ENCODE data around the gene CASTOR2.

Gene CASTOR2

DNA sequence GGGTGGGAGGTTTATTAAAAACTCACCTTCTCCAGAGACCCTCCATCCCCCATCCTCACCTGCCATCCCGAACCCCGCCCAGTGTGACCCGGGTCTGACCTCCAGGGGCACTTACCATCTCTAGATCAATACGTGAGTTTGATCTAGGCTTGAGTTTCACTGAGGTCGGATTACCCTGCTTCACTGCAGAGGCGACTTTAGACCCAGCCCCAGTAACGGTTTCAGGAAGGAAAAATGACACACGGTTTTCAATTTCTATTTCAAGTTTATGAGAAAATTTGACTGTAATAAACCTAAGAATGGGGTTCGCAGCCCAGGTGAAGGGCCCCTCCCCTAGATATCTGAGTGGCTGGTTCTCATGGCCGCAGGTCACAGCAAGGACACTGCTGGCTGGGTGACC is 76.0 kb downstream of the CASTOR2 start:
- no peak overlapping the region for H3K9ac ChIP-seq (ENCODE audit: low read length)
- H3K9me3 ChIP-seq (ENCODE audit: low read length) = no peaks in the 10 kb centered on the region
- no peak overlapping the region for H3K4me3 ChIP-seq (ENCODE audit: low read depth in 1 of 2, low read length in 2 of 2)
- no peak overlapping the region for H3K27ac ChIP-seq (ENCODE audit: low read depth, low read length)
- H3K36me3 ChIP-seq (ENCODE audit: insufficient read depth, low read length) = peaks cover 9% of the 10 kb centered on the region
- H3K4me1 ChIP-seq (ENCODE audit: insufficient read depth, low read length) = no peaks in the 10 kb centered on the region
- H3K27me3 ChIP-seq (ENCODE audit: control insufficient read depth in 1 of 2, insufficient read depth in 2 of 2, low read length in 2 of 2) = no peaks in the 10 kb centered on the region

DNA sequence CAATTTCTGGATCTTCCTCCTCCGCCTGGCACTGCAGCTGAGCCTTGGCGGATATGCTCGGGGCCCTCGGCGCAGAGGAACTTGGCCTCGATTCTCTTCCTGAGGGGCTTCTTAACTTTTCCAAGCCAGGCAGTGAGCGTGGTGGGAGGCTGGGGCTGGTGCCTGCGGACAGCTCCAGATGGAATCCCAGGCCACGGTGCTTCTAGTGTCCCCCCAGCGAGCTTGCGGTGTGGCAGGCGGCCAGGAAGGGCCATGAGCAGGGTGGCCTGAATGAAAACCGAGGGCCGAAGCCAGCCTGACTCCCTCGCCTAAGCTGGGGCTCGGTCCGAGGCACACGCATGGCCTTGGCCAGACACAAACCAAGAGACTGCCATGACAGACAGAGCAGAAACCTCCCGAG is 77.8 kb downstream of the CASTOR2 start:
- no peaks in the 10 kb centered on the region for H3K27me3 ChIP-seq (ENCODE audit: control insufficient read depth in 1 of 2, insufficient read depth in 2 of 2, low read length in 2 of 2)
- H3K9ac ChIP-seq (ENCODE audit: low read length) = no peak overlapping the region
- no peak overlapping the region for H3K4me3 ChIP-seq (ENCODE audit: low read depth in 1 of 2, low read length in 2 of 2)
- no peak overlapping the region for H3K27ac ChIP-seq (ENCODE audit: low read depth, low read length)
- H3K4me1 ChIP-seq (ENCODE audit: insufficient read depth, low read length) = no peaks in the 10 kb centered on the region
- H3K36me3 ChIP-seq (ENCODE audit: insufficient read depth, low read length) = peaks cover 9% of the 10 kb centered on the region
- no peaks in the 10 kb centered on the region for H3K9me3 ChIP-seq (ENCODE audit: low read length)

DNA sequence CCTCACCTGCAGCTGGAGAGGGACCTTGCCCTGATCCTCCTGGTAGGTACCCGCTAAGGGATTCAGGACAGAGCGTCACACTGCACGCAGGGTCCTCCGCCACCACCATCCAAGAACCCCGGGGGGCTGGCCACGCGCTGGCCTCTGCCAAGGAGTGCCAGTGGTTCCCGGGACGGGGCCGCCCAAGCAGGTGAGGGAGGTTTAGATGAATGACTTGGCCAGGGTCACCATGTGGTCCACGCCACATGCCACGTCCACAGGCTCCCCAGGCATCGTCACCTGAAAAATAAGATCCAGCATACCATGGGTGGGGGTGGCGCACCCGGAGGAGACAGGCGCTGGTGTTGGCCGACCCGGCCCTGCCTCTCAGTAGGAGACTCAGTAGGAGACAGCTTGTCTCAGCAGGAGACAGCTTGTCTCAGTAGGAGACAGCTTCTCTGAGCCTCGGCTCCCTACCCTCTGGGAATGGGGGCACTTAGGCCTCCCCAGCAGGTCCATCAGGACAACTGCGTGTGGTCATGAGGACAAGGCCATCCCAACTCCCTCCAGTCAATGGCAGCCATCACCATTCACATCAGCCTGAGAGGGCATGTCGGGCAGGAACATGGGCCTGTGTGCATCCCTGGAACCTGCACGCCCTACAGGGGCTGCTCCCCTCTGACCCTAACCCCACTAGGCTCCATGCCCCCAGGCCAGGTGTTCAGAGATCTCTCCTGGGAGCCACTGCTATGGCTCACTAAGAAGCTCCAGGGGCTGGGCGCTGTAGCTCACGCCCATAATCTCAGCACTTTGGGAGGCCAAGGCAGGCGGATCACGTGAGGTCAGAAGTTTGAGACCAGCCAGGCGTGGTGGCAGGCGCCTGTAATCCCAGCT is 78.6 kb downstream of the CASTOR2 start:
- H3K36me3 ChIP-seq (ENCODE audit: insufficient read depth, low read length) = peaks cover 9% of the 10 kb centered on the region
- no peaks in the 10 kb centered on the region for H3K4me1 ChIP-seq (ENCODE audit: insufficient read depth, low read length)
- H3K9ac ChIP-seq (ENCODE audit: low read length) = no peak overlapping the region
- H3K27me3 ChIP-seq (ENCODE audit: control insufficient read depth in 1 of 2, insufficient read depth in 2 of 2, low read length in 2 of 2) = no peaks in the 10 kb centered on the region
- no peaks in the 10 kb centered on the region for H3K9me3 ChIP-seq (ENCODE audit: low read length)
- H3K27ac ChIP-seq (ENCODE audit: low read depth, low read length) = no peak overlapping the region
- H3K4me3 ChIP-seq (ENCODE audit: low read depth in 1 of 2, low read length in 2 of 2) = no peak overlapping the region

DNA sequence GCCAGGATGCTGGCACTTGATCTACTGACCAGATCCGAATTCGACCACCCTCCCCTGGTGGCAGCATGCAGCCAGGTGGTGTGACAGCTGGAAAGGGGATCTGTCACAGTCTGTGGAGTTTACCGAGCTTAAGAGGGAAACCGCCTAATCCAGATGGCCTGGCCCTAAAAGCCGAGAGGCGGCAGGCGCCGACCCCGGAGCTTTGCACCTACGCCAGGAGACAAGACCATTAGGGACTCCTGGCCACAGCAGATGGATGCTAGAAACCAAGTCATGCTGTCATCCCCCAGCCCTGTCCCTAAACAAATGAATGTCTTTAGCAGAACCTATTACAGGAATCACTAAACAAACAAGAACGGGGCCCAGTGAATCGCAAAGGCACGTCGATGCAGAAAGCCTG is 81.4 kb downstream of the CASTOR2 start:
- Histone ChIP-seq H3K27ac (ENCODE audit: low read depth, low read length) (no peak overlapping the region), H3K4me1 (ENCODE audit: insufficient read depth, low read length) (no peaks in the 10 kb centered on the region), H3K36me3 (ENCODE audit: insufficient read depth, low read length) (peaks cover 19% of the 10 kb centered on the region), H3K9me3 (ENCODE audit: low read length) (no peaks in the 10 kb centered on the region), H3K9ac (ENCODE audit: low read length) (no peak overlapping the region), H3K27me3 (ENCODE audit: control insufficient read depth in 1 of 2, insufficient read depth in 2 of 2, low read length in 2 of 2) (no peaks in the 10 kb centered on the region), H3K4me3 (ENCODE audit: low read depth in 1 of 2, low read length in 2 of 2) (peak overlapping the region in 1 of 2 donors; percentile 17)

DNA sequence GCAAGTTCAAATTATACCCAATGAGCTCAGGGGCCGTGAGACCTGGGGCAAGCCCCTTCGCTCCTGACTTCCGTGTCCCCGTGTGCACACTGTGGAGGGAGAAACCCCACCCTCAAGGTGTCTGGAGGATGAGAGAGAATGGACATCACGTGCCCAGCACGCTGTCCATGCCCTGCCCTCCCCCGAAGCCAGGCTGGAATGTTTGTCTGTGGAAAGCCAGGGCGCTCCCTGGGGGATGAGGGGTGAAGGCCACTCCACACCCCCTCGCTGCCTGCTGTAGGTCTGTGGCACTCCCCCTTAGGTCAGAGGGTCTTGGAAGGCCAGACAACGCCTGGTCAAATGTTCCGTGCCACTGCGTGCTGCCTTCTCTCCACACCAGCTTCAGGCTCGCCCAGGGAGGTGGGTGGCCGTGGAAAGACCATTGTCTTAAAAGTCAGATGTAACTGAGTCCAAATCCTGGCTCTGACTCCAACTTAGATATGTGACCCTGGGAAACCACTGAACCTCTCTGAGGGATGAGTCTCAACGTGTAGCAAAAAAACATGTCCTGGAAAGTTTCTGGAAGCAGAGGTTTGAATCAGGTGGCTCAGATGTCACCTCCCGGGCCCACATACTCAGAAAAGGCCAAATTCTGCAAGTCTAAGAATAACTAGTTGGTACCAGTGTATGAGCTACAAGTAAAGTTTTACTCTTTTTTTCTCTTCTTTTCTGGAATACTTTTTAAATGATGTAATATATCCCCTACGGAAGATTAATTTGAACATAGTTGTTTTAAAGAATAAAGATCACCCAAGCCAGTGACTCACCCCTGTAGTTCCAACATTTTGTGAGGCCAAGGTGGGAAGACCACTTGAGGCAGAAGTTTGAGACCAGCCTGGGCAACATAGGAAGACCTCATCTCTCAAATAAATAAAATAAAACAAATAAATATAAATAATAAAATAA is 84.2 kb downstream of the CASTOR2 start:
- H3K9ac ChIP-seq (ENCODE audit: low read length) = no peak overlapping the region
- no peak overlapping the region for H3K27ac ChIP-seq (ENCODE audit: low read depth, low read length)
- peaks cover 34% of the 10 kb centered on the region for H3K36me3 ChIP-seq (ENCODE audit: insufficient read depth, low read length)
- no peaks in the 10 kb centered on the region for H3K27me3 ChIP-seq (ENCODE audit: control insufficient read depth in 1 of 2, insufficient read depth in 2 of 2, low read length in 2 of 2)
- H3K9me3 ChIP-seq (ENCODE audit: low read length) = no peaks in the 10 kb centered on the region
- H3K4me3 ChIP-seq (ENCODE audit: low read depth in 1 of 2, low read length in 2 of 2) = no peak overlapping the region
- no peaks in the 10 kb centered on the region for H3K4me1 ChIP-seq (ENCODE audit: insufficient read depth, low read length)

DNA sequence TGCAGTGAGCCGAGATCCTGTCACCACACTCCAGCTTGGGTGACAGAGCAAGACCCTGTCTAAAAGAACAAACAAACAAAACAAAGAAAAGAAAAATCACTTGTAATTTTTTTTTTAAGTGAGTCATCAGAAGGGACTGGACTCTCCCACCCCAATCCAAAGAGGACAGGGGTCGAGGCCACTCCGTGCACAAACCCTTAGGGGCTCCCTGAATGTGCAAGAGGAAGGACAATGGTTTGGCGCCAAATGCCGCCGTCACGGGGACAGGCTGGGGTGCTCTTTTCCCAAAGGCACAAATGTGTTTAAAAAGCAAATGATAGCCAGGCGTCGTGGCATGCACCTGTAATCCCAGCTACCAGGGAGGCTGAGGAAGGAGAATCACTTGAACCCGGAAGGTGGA is 85.3 kb downstream of the CASTOR2 start:
- peaks cover 41% of the 10 kb centered on the region for H3K36me3 ChIP-seq (ENCODE audit: insufficient read depth, low read length)
- H3K9ac ChIP-seq (ENCODE audit: low read length) = no peak overlapping the region
- no peak overlapping the region for H3K27ac ChIP-seq (ENCODE audit: low read depth, low read length)
- peaks cover 6% of the 10 kb centered on the region for H3K4me1 ChIP-seq (ENCODE audit: insufficient read depth, low read length)
- H3K27me3 ChIP-seq (ENCODE audit: control insufficient read depth in 1 of 2, insufficient read depth in 2 of 2, low read length in 2 of 2) = no peaks in the 10 kb centered on the region
- no peak overlapping the region for H3K4me3 ChIP-seq (ENCODE audit: low read depth in 1 of 2, low read length in 2 of 2)
- H3K9me3 ChIP-seq (ENCODE audit: low read length) = no peaks in the 10 kb centered on the region

DNA sequence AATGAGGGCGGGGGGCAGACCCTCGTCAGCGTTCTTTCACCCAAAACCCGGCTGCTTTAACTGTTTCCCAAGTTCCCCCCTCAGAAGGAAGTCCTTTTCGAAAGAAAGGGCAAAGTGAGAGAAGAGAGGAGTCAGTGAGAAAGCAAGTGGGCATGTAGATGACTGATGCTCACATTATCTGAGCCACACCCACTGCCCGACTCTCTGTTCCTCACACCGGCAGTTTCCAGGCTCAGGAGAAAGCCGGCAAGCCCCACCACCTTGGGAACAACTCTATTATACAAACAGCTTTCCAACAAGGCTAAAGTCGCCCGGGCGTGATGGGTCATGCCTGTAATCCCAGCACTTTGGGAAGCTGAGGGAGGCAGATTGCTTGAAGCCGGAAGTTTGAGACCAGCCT is 86.0 kb downstream of the CASTOR2 start:
- Histone ChIP-seq H3K36me3 (ENCODE audit: insufficient read depth, low read length) (peaks cover 43% of the 10 kb centered on the region), H3K9me3 (ENCODE audit: low read length) (no peaks in the 10 kb centered on the region), H3K9ac (ENCODE audit: low read length) (no peak overlapping the region), H3K27ac (ENCODE audit: low read depth, low read length) (no peak overlapping the region), H3K27me3 (ENCODE audit: control insufficient read depth in 1 of 2, insufficient read depth in 2 of 2, low read length in 2 of 2) (no peaks in the 10 kb centered on the region), H3K4me1 (ENCODE audit: insufficient read depth, low read length) (peaks cover 13% of the 10 kb centered on the region), H3K4me3 (ENCODE audit: low read depth in 1 of 2, low read length in 2 of 2) (no peak overlapping the region)

DNA sequence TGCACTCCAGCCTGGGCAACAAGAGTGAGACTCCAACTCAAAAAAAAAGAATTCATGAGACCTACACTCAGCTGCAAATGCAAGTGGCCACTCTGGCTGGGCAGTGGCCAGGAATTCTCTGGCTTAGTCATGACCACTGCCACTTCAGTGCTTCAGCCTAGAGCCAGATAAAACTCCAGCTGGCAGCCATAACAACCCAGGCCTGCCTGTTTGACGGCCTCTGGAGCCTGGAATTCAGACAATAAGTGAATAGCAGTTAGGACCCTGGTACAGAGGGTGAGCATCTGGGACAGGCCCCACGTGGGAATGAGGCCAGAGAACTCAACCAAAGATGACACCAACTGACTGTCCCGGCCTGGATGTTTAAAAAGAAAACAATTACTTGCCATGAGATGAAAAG is 90.2 kb downstream of the CASTOR2 start:
- no peaks in the 10 kb centered on the region for H3K27me3 ChIP-seq (ENCODE audit: control insufficient read depth in 1 of 2, insufficient read depth in 2 of 2, low read length in 2 of 2)
- H3K27ac ChIP-seq (ENCODE audit: low read depth, low read length) = peak overlapping the region; percentile 76
- peaks cover 35% of the 10 kb centered on the region for H3K4me1 ChIP-seq (ENCODE audit: insufficient read depth, low read length)
- H3K36me3 ChIP-seq (ENCODE audit: insufficient read depth, low read length) = peaks cover 52% of the 10 kb centered on the region
- no peak overlapping the region for H3K4me3 ChIP-seq (ENCODE audit: low read depth in 1 of 2, low read length in 2 of 2)
- no peak overlapping the region for H3K9ac ChIP-seq (ENCODE audit: low read length)
- H3K9me3 ChIP-seq (ENCODE audit: low read length) = no peaks in the 10 kb centered on the region

DNA sequence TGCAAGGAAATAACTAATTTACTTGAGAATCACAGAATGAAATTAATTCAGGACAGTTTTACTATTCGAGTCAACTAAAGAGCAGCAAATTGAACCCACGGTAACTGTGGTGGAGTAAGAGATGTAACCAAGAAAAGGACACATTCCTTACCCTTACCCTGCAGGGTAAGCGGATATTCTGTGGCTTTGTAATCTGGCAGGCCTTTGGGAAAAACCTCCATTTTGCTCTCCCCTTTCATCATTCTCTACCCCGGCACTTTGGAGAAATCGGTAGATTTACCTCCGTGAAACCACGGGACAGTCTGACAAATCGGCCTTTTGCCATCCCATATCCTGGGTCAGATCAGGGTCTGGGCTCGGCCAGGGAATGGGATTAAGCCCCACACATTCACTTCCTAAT is 90.7 kb downstream of the CASTOR2 start:
- Histone ChIP-seq H3K9ac (ENCODE audit: low read length) (no peak overlapping the region), H3K27me3 (ENCODE audit: control insufficient read depth in 1 of 2, insufficient read depth in 2 of 2, low read length in 2 of 2) (no peaks in the 10 kb centered on the region), H3K36me3 (ENCODE audit: insufficient read depth, low read length) (peaks cover 56% of the 10 kb centered on the region), H3K4me3 (ENCODE audit: low read depth in 1 of 2, low read length in 2 of 2) (peak overlapping the region in 1 of 2 donors; percentile 26), H3K9me3 (ENCODE audit: low read length) (no peaks in the 10 kb centered on the region), H3K4me1 (ENCODE audit: insufficient read depth, low read length) (peaks cover 35% of the 10 kb centered on the region), H3K27ac (ENCODE audit: low read depth, low read length) (peak overlapping the region; percentile 76)

DNA sequence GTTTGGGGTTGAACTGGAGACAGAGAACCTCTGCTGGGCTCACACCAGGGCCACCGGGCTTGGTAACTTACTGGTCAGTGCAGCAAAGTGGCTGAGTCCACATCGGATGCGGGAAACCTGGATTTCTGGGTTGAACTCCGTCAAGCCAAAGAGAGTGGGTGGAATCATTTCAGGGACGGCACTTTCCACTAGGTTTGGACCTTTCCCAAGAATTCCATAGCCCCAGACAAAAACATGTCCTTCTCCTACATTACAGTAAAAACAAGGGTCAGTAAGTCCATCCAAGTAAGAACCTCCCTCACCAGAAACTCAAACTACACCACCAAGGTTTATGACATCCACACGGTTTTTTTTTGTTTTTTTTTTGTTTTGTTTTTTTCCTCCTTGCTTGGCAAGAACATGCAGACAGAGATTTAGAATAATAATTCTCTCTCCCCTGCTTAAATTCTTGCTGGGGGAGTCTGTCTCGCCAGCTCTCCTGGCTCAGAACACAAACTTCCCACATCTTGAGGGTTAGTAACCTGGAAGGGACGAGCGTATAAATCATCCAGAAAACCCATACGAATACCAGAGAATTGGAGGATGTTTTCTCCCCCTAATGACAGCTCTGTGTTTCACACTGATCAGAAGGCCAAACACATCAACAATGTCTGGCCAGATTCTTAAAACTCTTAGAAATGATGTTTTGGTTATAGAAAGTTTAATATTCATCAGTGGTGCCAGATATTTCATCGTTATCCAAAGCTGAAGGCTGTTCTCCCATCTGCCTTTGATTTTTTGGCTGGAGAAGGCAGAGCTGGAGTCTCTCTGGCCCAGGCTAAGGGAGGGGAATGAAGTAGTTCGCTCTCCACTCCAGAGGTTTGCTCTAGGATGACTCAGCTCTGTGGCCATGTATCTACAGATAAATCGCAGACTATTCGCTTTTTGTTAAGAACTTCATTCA is 91.6 kb downstream of the CASTOR2 start:
- no peaks in the 10 kb centered on the region for H3K9me3 ChIP-seq (ENCODE audit: low read length)
- peaks cover 35% of the 10 kb centered on the region for H3K4me1 ChIP-seq (ENCODE audit: insufficient read depth, low read length)
- no peaks in the 10 kb centered on the region for H3K27me3 ChIP-seq (ENCODE audit: control insufficient read depth in 1 of 2, insufficient read depth in 2 of 2, low read length in 2 of 2)
- peaks cover 64% of the 10 kb centered on the region for H3K36me3 ChIP-seq (ENCODE audit: insufficient read depth, low read length)
- peak overlapping the region in 1 of 2 donors; percentile 26 for H3K4me3 ChIP-seq (ENCODE audit: low read depth in 1 of 2, low read length in 2 of 2)
- peak overlapping the region; percentile 76 for H3K27ac ChIP-seq (ENCODE audit: low read depth, low read length)
- H3K9ac ChIP-seq (ENCODE audit: low read length) = no peak overlapping the region

DNA sequence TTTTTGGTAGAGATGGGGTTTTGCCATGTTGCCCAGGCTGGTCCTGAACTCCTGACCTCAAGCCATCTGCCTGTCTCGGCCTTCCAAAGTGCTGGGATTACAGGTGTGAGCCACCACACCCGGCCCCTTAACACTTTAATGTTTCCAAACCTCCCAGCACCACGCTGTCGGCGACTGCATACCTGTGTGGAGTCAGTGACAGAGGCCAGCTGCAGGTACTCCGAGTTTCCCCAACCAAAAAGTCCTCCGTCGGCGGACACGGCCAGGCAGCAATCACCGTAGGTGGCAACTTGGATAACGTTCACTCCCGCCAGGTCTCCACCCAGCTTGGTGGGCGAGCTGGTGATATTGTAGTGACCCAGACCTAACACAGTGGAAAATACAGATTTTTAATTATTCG is 93.9 kb downstream of the CASTOR2 start:
- no peaks in the 10 kb centered on the region for H3K9me3 ChIP-seq (ENCODE audit: low read length)
- H3K4me3 ChIP-seq (ENCODE audit: low read depth in 1 of 2, low read length in 2 of 2) = no peak overlapping the region
- H3K27me3 ChIP-seq (ENCODE audit: control insufficient read depth in 1 of 2, insufficient read depth in 2 of 2, low read length in 2 of 2) = no peaks in the 10 kb centered on the region
- peaks cover 35% of the 10 kb centered on the region for H3K4me1 ChIP-seq (ENCODE audit: insufficient read depth, low read length)
- peaks cover 66% of the 10 kb centered on the region for H3K36me3 ChIP-seq (ENCODE audit: insufficient read depth, low read length)
- H3K9ac ChIP-seq (ENCODE audit: low read length) = no peak overlapping the region
- no peak overlapping the region for H3K27ac ChIP-seq (ENCODE audit: low read depth, low read length)
